Neural cell (in vitro differentiated cells): Measurements from ENCODE around the gene KIRREL3. TPM values are rescaled to one million over a fixed set of nuclear protein-coding genes. Genes with fewer than 3 reads are reported as not detected.
"Not testable (repeated sequence)": the region's sequence is repeated elsewhere in the genome, so short reads cannot be mapped to it uniquely, and the experiment has no call there.

Source experiments
- H2AFZ ChIP-seq: fragments of 200-600, 300-800 bp; sonication (generic), shearing (Covaris generic); 2 replicates; pipeline ENCODE4 v1.6.0; 2014; ENCODE audit warnings: low read depth, mild to moderate bottlenecking, antibody characterized with exemption, low read length, moderate library complexity
- H3F3A ChIP-seq: fragments of 200-600 bp; shearing (Covaris generic); 2 replicates; pipeline ENCODE4 v1.6.1; 2016; ENCODE audit warnings: mild to moderate bottlenecking, moderate library complexity, mixed read lengths, antibody characterized with exemption, low read length; ENCODE audit not compliant: insufficient read depth, poor library complexity, severe bottlenecking
- H3K27ac ChIP-seq: fragments of 200-600, 300-800 bp; sonication (generic), shearing (Covaris generic); 2 replicates; pipeline ENCODE4 v1.5.1; 2014; ENCODE audit warnings: mild to moderate bottlenecking, low read length, moderate library complexity
- H3K27me3 ChIP-seq: fragments of 300-800, 200-600 bp; sonication (generic), shearing (Covaris generic); 2 replicates; pipeline ENCODE4 v1.6.0; 2014; ENCODE audit warnings: mild to moderate bottlenecking, low read depth, low read length, moderate library complexity; ENCODE audit not compliant: insufficient read depth
- H3K36me3 ChIP-seq: fragments of 300-800, 200-600 bp; sonication (generic), shearing (Covaris generic); 2 replicates; pipeline ENCODE4 v1.5.1; 2014; ENCODE audit warnings: mild to moderate bottlenecking, antibody characterized with exemption, low read length, moderate library complexity; ENCODE audit not compliant: insufficient read depth
- H3K4me2 ChIP-seq: fragments of 300-800, 200-600 bp; sonication (generic), shearing (Covaris generic); 2 replicates; pipeline ENCODE4 v1.6.0; 2014; ENCODE audit warnings: mild to moderate bottlenecking, low read length
- H3K4me3 ChIP-seq: fragments of 300-800, 200-600 bp; sonication (generic), shearing (Covaris generic); 2 replicates; pipeline ENCODE4 v1.5.1; 2014; ENCODE audit warnings: mild to moderate bottlenecking, low read length, moderate library complexity
- H3K79me2 ChIP-seq: fragments of 200-600 bp; shearing (Covaris generic); replicated peaks from 2 replicates; pipeline ENCODE4 v1.6.0; 2014; ENCODE audit warnings: mild to moderate bottlenecking, low read length, moderate library complexity; ENCODE audit not compliant: insufficient read depth
- H3K9ac ChIP-seq: fragments of 300-800, 200-600 bp; sonication (generic), shearing (Covaris generic); 2 replicates; pipeline ENCODE4 v1.6.1; 2016; ENCODE audit warnings: mild to moderate bottlenecking, low read length, mixed read lengths
- H3K9me2 ChIP-seq: fragments of 200-600 bp; shearing (Covaris generic); 2 replicates; pipeline ENCODE4 v1.6.1; 2016; ENCODE audit warnings: mild to moderate bottlenecking, low read length, mixed read lengths; ENCODE audit not compliant: insufficient read depth
- H3K9me3 ChIP-seq: fragments of 200-600, 300-800 bp; sonication (generic), shearing (Covaris generic); 2 replicates; pipeline ENCODE4 v1.6.1; 2016; ENCODE audit warnings: mild to moderate bottlenecking, mixed run types, low read length, moderate library complexity, mixed read lengths
- H4K20me1 ChIP-seq: fragments of 200-600 bp; shearing (Covaris generic); 2 replicates; pipeline ENCODE4 v1.6.1; 2016; ENCODE audit warnings: mild to moderate bottlenecking, mixed run types; ENCODE audit not compliant: insufficient read depth
- EP300 ChIP-seq: fragments of 450-650 bp; conservative IDR thresholded peaks from 2 replicates; pipeline ENCODE4 v1.6.1; 2014; ENCODE audit warnings: antibody characterized with exemption, mild to moderate bottlenecking, moderate library complexity; ENCODE audit not compliant: poor library complexity, severe bottlenecking
- EZH2 ChIP-seq: fragments of 200-600, 300-800 bp; shearing (Covaris generic), sonication (generic); IDR thresholded peaks from 2 replicates; pipeline ENCODE4 v1.6.1; 2014; ENCODE audit warnings: antibody characterized with exemption, low read length, borderline replicate concordance, mild to moderate bottlenecking; ENCODE audit not compliant: insufficient read depth, poor library complexity, severe bottlenecking
- MXI1 ChIP-seq: fragments of 450-650 bp; conservative IDR thresholded peaks from 2 replicates; pipeline ENCODE4 v1.6.1; 2014; ENCODE audit warnings: antibody characterized with exemption, mild to moderate bottlenecking; ENCODE audit not compliant: poor library complexity, severe bottlenecking
- POLR2AphosphoS5 ChIP-seq: IDR thresholded peaks from 2 replicates; pipeline ENCODE4 v1.6.1; 2012
- RAD21 ChIP-seq: fragments of 450-650 bp; conservative IDR thresholded peaks from 2 replicates; pipeline ENCODE4 v1.6.1; 2014; ENCODE audit warnings: antibody characterized with exemption, mild to moderate bottlenecking, moderate library complexity
- SMC3 ChIP-seq: fragments of 450-650 bp; conservative IDR thresholded peaks from 2 replicates; pipeline ENCODE4 v1.6.1; 2014; ENCODE audit warnings: antibody characterized with exemption, mild to moderate bottlenecking, moderate library complexity; ENCODE audit not compliant: poor library complexity
- TAF1 ChIP-seq: IDR thresholded peaks from 2 replicates; pipeline ENCODE4 v1.6.1; 2012; ENCODE audit warnings: low read depth
- polyA plus RNA-seq: library from polyadenylated mRNA; depleted of rRNA; stranded (reverse); fragments of >200 nt; gene quantifications from 2 replicates; pipeline ENCODE4 v1.2.3, GENCODE V29; 2014
- TF ChIP-seq, protein P1 (sequence below): fragments of 450-650 bp; IDR thresholded peaks from 2 replicates; pipeline ENCODE4 v1.5.1; 2014; ENCODE audit warnings: antibody characterized with exemption, mild to moderate bottlenecking, moderate library complexity; ENCODE audit not compliant: poor library complexity, severe bottlenecking
- TF ChIP-seq, protein P2 (sequence below): IDR thresholded peaks from 2 replicates; pipeline ENCODE4 v1.6.1; 2012; ENCODE audit warnings: borderline replicate concordance

Gene KIRREL3
- polyA plus RNA-seq, 1 donor from 2014 or later, result 23.8 TPM

DNA sequence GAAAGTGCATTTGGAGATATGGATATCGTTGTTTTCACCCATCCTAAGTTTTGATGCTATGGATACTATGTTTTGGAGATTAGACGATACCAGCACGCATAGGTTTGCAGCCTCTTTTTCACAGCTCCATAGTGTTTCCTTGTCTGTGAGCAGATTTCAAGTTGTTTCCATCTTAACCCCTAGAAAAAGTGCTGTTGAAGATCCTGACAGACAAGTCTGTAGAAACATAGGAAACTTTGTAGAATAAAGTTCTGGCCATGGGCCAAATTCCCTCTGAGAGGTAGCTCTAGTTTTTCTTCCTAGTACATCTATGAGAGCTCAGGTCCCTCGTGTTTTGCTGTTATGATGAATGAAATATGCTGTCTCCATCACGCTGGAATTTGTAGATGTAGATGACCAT is 612.7 kb downstream of the KIRREL3 start:
- Histone ChIP-seq H3K9me3 (no peaks in the 10 kb centered on the region), H3K4me2 (no peak overlapping the region), H3K36me3 (no peaks in the 10 kb centered on the region), H3K4me3 (no peak overlapping the region), H3K27ac (no peak overlapping the region), H3K27me3 (no peaks in the 10 kb centered on the region), H4K20me1 (no peaks in the 10 kb centered on the region), H3K9ac (no peak overlapping the region), H2AFZ (no peak overlapping the region), H3K79me2 (no peaks in the 10 kb centered on the region), H3K9me2 (no peaks in the 10 kb centered on the region), H3F3A (no peaks in the 10 kb centered on the region)
- no peak for TF ChIP-seq EP300
- TF ChIP-seq RAD21, result no peak
- TF ChIP-seq EZH2, result no peak
- no peak for TF ChIP-seq POLR2AphosphoS5
- TF ChIP-seq, protein P1, sequence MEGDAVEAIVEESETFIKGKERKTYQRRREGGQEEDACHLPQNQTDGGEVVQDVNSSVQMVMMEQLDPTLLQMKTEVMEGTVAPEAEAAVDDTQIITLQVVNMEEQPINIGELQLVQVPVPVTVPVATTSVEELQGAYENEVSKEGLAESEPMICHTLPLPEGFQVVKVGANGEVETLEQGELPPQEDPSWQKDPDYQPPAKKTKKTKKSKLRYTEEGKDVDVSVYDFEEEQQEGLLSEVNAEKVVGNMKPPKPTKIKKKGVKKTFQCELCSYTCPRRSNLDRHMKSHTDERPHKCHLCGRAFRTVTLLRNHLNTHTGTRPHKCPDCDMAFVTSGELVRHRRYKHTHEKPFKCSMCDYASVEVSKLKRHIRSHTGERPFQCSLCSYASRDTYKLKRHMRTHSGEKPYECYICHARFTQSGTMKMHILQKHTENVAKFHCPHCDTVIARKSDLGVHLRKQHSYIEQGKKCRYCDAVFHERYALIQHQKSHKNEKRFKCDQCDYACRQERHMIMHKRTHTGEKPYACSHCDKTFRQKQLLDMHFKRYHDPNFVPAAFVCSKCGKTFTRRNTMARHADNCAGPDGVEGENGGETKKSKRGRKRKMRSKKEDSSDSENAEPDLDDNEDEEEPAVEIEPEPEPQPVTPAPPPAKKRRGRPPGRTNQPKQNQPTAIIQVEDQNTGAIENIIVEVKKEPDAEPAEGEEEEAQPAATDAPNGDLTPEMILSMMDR, result no peak
- no peak for TF ChIP-seq SMC3
- no peak for TF ChIP-seq TAF1
- TF ChIP-seq, protein P2, sequence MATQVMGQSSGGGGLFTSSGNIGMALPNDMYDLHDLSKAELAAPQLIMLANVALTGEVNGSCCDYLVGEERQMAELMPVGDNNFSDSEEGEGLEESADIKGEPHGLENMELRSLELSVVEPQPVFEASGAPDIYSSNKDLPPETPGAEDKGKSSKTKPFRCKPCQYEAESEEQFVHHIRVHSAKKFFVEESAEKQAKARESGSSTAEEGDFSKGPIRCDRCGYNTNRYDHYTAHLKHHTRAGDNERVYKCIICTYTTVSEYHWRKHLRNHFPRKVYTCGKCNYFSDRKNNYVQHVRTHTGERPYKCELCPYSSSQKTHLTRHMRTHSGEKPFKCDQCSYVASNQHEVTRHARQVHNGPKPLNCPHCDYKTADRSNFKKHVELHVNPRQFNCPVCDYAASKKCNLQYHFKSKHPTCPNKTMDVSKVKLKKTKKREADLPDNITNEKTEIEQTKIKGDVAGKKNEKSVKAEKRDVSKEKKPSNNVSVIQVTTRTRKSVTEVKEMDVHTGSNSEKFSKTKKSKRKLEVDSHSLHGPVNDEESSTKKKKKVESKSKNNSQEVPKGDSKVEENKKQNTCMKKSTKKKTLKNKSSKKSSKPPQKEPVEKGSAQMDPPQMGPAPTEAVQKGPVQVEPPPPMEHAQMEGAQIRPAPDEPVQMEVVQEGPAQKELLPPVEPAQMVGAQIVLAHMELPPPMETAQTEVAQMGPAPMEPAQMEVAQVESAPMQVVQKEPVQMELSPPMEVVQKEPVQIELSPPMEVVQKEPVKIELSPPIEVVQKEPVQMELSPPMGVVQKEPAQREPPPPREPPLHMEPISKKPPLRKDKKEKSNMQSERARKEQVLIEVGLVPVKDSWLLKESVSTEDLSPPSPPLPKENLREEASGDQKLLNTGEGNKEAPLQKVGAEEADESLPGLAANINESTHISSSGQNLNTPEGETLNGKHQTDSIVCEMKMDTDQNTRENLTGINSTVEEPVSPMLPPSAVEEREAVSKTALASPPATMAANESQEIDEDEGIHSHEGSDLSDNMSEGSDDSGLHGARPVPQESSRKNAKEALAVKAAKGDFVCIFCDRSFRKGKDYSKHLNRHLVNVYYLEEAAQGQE, result no peak
- TF ChIP-seq MXI1, result no peak

DNA sequence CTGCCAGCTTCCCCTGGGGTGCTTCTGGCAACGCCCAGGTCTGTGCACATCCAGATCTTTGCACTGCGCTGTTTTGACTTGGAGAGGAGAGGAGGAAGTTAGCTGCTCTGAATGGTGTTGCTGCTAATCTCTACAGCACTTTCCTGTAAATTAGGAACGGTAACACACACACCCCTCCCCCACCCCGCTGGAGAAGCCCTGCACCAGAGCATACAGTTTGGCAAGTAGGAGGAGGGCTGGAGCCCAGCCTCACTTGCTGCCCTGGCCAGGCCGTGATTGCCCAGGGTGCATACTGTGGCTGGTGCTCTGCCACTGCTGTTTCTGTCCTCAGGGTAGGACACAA is 613.9 kb downstream of the KIRREL3 start:
- H3K9ac ChIP-seq, H3K9me2 ChIP-seq, H3K9me3 ChIP-seq, H3F3A ChIP-seq, H3K27ac ChIP-seq, H3K27me3 ChIP-seq, H3K79me2 ChIP-seq, H4K20me1 ChIP-seq, H3K4me2 ChIP-seq, H3K36me3 ChIP-seq, H2AFZ ChIP-seq, H3K4me3 ChIP-seq: not testable (repeated sequence)

DNA sequence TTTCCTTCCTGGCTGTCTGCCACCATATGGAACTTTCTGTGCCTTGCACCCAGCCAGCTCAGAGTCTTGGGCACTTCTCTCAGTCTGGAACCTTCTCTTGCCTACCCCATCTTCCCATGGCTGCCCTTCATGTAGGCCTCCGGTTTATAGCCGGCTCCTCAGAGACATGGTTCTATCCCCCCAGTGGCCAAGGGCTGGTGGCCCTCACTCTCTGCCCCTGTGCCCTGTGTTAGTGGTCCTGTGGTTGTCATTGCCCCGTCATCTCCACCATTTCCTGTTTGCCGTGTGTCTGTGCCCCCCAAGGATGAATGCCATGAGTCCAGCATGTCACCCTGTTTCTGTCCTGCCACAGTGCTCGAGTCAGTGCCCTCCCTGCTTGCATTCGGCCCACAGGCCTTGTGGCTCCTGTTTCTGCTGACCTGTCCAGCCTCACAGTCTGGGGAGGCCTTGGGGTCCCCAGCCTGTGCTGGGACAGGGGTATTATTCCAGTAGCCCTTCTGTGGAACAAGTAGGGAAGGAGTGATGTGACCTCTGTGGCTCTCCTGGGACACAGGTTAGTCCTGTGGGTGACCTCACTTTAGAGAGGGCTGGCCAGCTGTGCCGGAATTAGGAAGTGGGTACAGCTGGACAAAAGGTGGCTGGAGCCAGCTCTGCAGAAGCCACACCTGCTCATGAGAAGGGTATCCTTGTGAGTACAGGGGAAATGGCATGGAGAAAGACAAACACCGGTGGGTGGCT is 614.4 kb downstream of the KIRREL3 start:
- H2AFZ ChIP-seq, result no peak overlapping the region
- TF ChIP-seq, protein P1, result no peak
- TF ChIP-seq, protein P2, result no peak
- no peak for TF ChIP-seq EP300
- no peak for TF ChIP-seq EZH2
- TF ChIP-seq TAF1, result no peak
- no peak for TF ChIP-seq MXI1
- TF ChIP-seq SMC3, result no peak
- H3K27me3 ChIP-seq, result no peaks in the 10 kb centered on the region
- no peaks in the 10 kb centered on the region for H4K20me1 ChIP-seq
- H3K27ac ChIP-seq, result no peak overlapping the region
- H3F3A ChIP-seq, result no peaks in the 10 kb centered on the region
- no peaks in the 10 kb centered on the region for H3K9me3 ChIP-seq
- H3K9ac ChIP-seq, result no peak overlapping the region
- no peak overlapping the region for H3K4me2 ChIP-seq
- H3K4me3 ChIP-seq, result no peak overlapping the region
- no peaks in the 10 kb centered on the region for H3K36me3 ChIP-seq
- no peaks in the 10 kb centered on the region for H3K9me2 ChIP-seq
- H3K79me2 ChIP-seq, result no peaks in the 10 kb centered on the region
